GM21737 (cell line): ENCODE measurements around the gene UNC119.

Source experiments
- ATAC-seq: cut with Tn5 transposase; IDR thresholded peaks from one replicate; pipeline ENCODE4 v1.9.1; 2021; ENCODE audit warnings: mild to moderate bottlenecking, moderate library complexity; ENCODE audit not compliant: unreplicated experiment

UNC119 gene

GRCh38 chr17:28573521-28573920 lies 21.1 kb upstream of the UNC119 start:
- ATAC-seq = no peak

GRCh38 chr17:28573040-28573380 lies 20.6 kb upstream of the UNC119 start:
- no peak for ATAC-seq

GRCh38 chr17:28572259-28573039 lies 20.0 kb upstream of the UNC119 start:
- ATAC-seq = no peak

- ATAC-seq = peak; percentile 75
Observed at GRCh38 chr17:28571361-28572122, 19.1 kb upstream of the UNC119 start, which contains the start of gene PIGS. PIGS (minus strand) TSS chr17:28571524; CDS start chr17:28571496, 28 bp downstream.

- peak; percentile 23 for ATAC-seq
Observed at GRCh38 chr17:28570716-28571360, 18.4 kb upstream of the UNC119 start.

- no peak for ATAC-seq
Observed at GRCh38 chr17:28569446-28569845, 17.0 kb upstream of the UNC119 start.

GRCh38 chr17:28567604-28568003 lies 15.2 kb upstream of the UNC119 start:
- ATAC-seq = no peak

- ATAC-seq = no peak
Observed at GRCh38 chr17:28563475-28563874, 11.1 kb upstream of the UNC119 start.

- ATAC-seq = no peak
Observed at GRCh38 chr17:28555022-28555421, 2.6 kb upstream of the UNC119 start.

GRCh38 chr17:28554565-28554964 lies 2.1 kb upstream of the UNC119 start:
- ATAC-seq = no peak

GRCh38 chr17:28553000-28553505 lies 629 bp upstream of the UNC119 start:
- ATAC-seq = no peak

GRCh38 chr17:28551421-28552175 lies 826 bp downstream of the UNC119 start:
- no peak for ATAC-seq

GRCh38 chr17:28550858-28551257 lies 1.6 kb downstream of the UNC119 start:
- no peak for ATAC-seq

- ATAC-seq = peak; percentile 30
Observed at GRCh38 chr17:28549236-28550132, 2.9 kb downstream of the UNC119 start.

- ATAC-seq = no peak
Observed at GRCh38 chr17:28548417-28549130, 3.9 kb downstream of the UNC119 start.

GRCh38 chr17:28547623-28548416 lies 4.6 kb downstream of the UNC119 start:
- no peak for ATAC-seq

- ATAC-seq = no peak
Observed at GRCh38 chr17:28547096-28547622, 5.3 kb downstream of the UNC119 start.

GRCh38 chr17:28545787-28546415 lies 6.5 kb downstream of the UNC119 start:
- ATAC-seq = no peak
